Right ventricle myocardium inferior (tissue), 1 donor: ENCODE measurements around the gene ISG20. TPM values are rescaled to one million over a fixed set of nuclear protein-coding genes. Genes with fewer than 3 reads are reported as not detected.

Source experiments
- ATAC-seq: fragments of 200-7000 bp; cut with Tn5 transposase; one replicate; pipeline ENCODE4 v1.9.1; 2020; ENCODE audit warnings: mild to moderate bottlenecking, moderate library complexity
- DNase-seq: peaks from one replicate; pipeline ENCODE4 v3.0.0; 2021; ENCODE audit errors: missing footprints
- intact Hi-C: fragments of 100-400 bp; cut with DNase I; formaldehyde crosslinking; loops from one replicate; pipeline ENCODE4 v1.11.0; 2022
- total RNA-seq: library from RNA; stranded (reverse); fragmentation: NEBNext Ultra II Directional; extraction: Animal tissue kit (Norgen Biotek cat#: 25700); gene quantifications from one replicate; pipeline ENCODE4 v1.2.1, GENCODE V29; 2021
- donor health status: DM: no; HTN: yes; CAD: no; lungs with severe emphysema.

The ISG20 gene
- total RNA-seq, 1 donor from 2014 or later, result 1.8 TPM

DNA sequence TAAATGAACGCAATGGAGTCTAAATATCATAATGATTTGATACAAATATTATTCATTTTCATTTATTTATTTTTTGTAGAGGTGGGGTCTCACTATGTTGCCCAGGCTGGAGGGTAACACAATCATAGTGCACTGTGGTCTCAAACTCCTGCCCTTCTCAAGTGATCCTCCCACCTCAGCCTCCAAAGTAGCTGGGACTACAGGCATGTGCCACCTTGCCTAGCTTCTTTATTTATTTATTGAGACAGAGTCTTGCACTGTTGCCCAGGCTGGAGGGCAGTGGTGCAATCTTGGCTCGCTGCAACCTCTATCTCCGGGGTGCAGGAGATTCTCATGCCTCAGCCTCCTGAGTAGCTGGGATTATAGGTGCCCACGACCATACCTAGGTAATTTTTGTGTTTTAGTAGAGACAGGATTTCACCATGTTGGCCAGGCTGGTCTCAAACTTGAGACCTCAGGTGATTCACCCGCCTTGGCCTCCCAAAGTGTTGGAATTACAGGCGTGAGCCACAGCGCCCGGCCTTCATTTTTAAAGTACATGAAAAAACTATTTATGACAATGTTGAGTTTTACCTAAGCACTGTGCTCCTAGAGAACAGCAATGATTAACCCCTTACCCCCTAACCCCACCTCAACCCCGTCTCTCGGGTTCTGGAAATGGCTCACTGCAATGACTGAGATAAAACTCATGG is 21.6 kb upstream of the ISG20 start:
- ATAC-seq (no peak), DNase-seq (no peak)
- intact Hi-C loops, result no loop called here

DNA sequence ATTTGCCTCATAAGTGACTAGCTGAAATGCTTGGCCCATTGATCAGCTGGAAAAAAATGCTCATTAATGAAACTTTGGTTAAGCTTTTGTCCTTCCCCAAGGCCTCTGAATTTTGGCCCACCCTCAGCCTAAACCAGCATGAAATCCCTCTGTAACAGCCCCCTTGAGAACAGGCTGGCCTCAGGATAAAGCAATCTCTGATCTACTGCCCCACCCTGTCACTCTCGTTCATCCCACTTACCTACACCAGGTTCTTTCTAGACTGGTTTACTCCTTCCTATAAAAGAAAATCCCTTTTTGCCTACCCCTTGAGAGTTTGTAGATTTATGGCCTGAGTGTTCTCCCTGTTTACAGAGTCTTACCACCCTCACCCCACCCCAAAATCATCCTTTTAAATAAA is 21.0 kb upstream of the ISG20 start:
- intact Hi-C loops, result no loop called here
- no peak for ATAC-seq
- DNase-seq, result no peak

DNA sequence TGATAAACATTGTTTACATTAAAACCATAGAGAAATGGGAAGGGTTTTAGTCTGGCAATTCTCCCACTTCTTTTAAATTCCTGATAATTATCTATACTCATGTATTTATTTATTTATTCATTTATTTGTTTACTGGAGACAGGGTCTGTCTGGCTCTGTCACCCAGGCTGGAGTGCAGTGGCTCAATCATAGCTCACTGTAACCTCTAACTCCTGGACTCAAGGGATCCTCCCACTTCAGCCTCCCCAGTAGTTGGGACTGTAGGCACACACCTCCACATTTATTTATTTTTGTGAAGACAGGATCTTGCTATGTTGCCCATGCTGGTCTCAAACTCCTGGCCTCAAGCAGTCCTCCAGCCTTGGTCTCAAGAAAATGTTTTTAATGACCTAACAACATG is 20.1 kb upstream of the ISG20 start:
- intact Hi-C loops, result no loop called here
- ATAC-seq (no peak), DNase-seq (no peak)

DNA sequence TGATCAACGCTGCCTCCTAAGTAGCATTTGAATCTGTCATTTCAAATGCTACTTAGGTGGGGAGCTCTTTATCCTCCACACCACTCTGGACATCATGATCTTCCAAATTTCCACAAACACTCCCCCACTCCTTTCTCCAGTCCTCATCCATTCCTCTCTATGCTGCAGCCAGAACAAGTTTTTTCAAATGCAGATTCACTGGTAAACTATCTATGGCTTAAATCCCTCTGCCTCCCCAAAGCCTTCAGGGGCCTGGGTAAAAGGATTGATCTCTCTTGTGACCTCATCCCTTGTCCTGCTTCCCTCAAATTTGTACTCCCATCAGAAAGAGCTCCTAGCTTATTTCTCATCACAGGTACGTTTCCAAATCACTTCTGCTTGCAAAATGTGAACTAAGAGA is 19.0 kb upstream of the ISG20 start:
- intact Hi-C loops, result loop anchor here (5.0 to 10.0 kb wide), 3 partner anchors 43 to 395 kb away; partner anchors contain the start of gene HAPLN3
- DNase-seq, result no peak
- ATAC-seq, result no peak

DNA sequence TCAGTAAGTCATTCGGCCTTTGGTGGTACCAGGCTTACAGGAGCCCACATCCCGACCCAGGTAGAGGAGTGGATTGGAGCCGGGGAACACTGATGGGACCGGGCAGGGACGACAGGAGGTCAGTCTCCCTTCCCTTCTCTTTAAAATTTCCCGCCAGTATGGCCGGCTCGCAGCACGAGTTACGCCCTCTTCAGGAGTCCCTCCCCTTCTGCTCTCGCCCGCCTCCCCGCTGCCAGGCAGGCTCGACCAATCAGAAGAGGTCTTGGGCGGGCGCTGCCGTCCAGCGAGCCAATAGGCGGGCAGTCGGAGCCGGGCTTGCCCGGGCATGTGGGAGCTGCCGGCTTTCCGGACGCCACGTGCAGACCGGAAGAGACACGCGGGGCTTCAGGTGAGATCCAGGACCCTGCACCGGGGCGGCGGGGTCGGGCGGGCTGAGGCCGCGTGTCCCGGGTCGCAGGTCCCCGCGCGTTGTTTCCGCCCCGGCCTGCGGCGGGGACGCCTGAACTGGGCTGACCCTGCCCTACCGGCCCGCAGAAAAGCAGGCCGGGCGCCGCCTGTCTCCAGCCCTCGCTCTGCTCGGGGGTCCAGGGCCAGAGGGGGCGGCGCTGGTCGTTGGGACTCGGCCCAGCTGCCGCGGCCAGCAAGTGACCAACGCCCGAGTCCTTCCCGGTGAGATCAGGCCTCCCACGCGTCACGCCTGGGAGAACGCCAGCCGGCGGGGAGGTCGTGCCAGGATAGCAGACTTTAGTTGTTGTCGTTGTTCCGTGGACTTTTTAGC is 17.6 kb upstream of the ISG20 start, which contains the start of gene AEN:
Gene AEN, plus strand, starts transcription at position 346 of the 778 bp plus-strand sequence. CDS start 4,870 bp downstream, outside the sequence.
- intact Hi-C loops, result loop anchor here (5.0 to 10.0 kb wide), 3 partner anchors 41 to 394 kb away; partner anchors contain the start of gene HAPLN3
- ATAC-seq (peak; percentile 99), DNase-seq (peak; percentile 97)

DNA sequence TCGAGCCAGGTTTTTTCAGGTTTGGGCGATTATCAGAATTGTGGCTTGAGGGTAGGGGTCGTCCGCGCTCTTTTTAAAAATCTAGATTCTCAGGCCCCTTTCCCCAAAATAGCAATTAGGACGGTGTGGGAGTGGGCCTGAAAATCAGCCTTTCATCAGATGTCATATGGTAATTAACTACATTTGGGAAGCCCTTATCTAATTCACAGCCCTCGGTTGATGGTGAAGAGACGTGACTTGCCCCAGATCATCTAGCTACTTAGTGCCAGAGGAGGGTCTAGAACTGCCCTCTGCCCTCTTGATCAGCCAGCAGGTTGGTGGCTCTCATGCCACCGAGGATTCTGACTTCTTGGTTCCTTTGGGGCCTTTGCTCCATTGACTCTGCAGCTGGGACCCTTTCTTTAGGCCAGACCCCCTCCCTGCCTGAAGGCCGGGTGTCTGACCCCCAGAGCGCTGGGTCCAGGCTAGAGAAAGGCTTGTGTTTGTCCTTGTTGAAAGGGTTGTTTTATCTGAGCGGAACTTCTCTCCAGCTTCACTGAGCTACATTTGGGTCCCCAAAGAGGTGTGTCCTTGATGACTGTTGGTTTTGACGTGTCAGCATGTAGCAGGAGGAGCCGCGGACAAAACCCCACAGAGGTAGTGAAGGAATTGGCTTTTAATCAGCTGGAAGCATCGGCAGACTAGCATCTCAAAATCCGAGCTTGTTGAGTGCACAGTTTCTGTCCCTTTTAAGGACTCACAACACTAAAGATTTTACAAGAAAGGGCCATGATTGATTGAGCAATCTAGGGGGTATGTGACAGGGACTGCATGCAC is 16.8 kb upstream of the ISG20 start:
- intact Hi-C loops, result loop anchor here (5.0 to 10.0 kb wide), 3 partner anchors 40 to 393 kb away; partner anchors contain the start of gene HAPLN3
- DNase-seq (no peak), ATAC-seq (no peak)

DNA sequence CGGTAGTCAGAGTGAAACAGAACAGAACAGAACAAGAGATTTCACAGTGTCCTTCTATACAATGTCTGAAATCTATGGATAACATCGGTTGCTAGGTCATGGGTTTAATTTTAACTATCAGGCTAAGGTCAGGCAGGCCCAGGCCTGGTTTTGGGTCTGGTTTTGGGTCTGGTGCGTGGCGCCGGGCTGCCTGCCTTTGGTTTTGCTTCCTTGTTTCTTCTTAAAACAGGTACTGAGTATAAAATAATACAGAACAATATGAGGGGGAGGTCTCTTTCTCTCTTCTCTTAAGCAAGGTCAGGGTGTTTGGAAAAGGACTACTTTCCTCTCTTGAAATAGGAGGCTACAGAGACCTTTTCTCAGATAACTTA is 16.2 kb upstream of the ISG20 start:
- DNase-seq, result no peak
- ATAC-seq, result no peak
- intact Hi-C loops, result loop anchor here (5.0 to 10.0 kb wide), 3 partner anchors 40 to 392 kb away; partner anchors contain the start of gene HAPLN3

DNA sequence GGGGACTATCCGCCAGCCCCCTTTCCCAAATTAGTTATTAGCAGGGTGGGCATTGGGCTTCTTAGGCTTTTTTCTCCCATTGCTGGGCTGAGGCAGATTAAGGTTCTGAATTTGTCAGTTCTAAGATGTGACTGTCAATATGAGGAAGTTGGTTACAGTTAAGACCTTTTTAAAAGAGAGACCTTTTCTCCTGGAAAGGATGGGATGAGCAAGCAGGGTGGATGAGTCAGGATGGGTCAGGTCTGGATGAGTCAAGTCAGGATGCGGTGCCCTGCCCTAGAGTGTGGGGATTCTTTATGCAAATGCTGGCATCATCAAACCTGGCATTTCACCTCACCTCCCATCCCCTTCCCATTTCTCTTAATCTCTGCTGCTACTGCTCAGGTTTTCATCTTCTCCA is 15.8 kb upstream of the ISG20 start:
- DNase-seq (no peak), ATAC-seq (no peak)
- intact Hi-C loops, result loop anchor here (5.0 to 10.0 kb wide), 3 partner anchors 39 to 392 kb away; partner anchors contain the start of gene HAPLN3

DNA sequence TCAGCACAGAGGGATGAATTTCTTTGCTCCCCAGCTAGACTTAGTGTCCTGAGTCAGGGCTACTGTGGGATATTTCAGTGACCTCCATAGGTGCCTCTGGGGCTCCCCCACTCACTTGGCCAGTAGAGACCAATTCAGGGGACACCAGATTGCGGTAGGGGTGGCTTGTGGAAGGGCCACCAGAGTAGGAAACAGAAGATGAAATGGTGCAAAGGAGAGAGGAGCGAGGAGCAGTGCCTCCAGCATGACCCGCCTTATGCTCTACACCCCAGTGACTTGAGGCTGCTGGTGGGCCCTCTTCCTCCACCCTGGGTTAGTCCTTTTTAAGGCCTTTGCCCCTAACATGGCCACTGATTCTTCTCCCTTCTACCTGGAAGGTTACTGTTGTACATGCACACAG is 15.2 kb upstream of the ISG20 start:
- intact Hi-C loops, result loop anchor here (5.0 to 10.0 kb wide), 3 partner anchors 39 to 391 kb away; partner anchors contain the start of gene HAPLN3
- DNase-seq, result no peak
- ATAC-seq, result no peak

DNA sequence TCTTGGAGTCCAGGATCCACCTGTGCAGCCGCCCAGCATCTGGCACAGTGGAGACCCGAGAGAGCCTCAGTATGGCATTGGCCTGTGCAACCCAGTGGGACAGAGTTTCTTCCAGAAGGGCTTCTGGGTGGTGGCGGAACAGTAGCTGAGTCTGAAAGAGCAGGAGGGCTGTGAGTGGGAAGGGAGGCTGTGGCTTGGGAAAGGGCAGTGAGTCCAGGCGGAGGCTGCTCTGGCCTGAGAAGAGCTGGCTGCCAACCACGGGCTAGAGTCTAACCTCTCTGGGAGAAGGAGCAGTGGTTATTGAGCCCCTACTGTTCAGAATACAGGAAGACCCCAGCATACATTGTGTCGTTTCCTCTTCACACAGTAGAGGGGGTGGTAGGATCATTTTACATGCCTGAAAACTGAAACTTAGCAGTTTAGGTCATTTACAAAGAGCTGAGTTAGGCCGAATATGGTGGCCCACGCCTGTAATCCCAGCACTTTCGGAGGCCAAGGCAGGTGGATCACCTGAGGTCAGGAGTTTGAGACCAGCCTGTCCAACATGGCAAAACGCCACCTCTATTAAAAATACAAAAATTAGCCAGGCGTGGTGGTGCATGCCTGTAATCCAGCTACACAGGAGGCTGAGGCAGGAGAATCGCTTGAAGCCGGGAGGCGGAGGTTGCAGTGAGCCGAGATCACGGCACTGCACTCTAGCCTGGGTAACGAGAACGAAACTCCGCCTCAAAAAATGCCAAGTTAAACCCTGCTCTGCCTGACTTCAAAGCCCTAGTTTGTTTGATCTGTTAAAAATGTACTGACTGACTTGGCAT is 14.5 kb upstream of the ISG20 start:
- DNase-seq, result no peak
- intact Hi-C loops, result loop anchor here (5.0 to 10.0 kb wide), 3 partner anchors 38 to 390 kb away; partner anchors contain the start of gene HAPLN3
- peak; percentile 38 for ATAC-seq

DNA sequence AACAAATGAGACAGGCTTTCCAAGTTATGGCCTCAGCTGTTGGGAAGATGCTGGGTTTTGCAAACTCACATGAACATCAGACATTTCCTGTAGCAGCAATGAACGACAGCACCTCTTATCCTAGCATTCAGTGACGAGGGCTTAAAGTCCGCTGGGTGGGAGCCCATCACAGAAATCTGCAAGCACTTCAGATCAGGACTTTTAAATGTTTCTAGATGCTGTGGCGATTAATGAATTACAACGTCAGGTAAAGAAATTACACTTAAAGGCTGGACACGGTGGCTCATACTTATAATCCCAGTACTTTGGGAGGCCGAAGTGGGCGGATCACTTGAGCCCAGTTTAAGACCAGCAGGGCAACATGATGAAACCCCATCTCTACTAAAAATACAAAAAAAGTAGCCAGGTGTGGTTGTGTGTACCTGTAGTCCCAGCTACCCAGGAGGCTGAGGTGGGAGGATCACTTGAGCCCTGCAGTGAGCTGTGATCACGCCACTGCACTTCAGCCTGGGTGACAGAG is 13.8 kb upstream of the ISG20 start:
- intact Hi-C loops, result loop anchor here (5.0 to 10.0 kb wide), 3 partner anchors 37 to 390 kb away; partner anchors contain the start of gene HAPLN3
- ATAC-seq (no peak), DNase-seq (no peak)

DNA sequence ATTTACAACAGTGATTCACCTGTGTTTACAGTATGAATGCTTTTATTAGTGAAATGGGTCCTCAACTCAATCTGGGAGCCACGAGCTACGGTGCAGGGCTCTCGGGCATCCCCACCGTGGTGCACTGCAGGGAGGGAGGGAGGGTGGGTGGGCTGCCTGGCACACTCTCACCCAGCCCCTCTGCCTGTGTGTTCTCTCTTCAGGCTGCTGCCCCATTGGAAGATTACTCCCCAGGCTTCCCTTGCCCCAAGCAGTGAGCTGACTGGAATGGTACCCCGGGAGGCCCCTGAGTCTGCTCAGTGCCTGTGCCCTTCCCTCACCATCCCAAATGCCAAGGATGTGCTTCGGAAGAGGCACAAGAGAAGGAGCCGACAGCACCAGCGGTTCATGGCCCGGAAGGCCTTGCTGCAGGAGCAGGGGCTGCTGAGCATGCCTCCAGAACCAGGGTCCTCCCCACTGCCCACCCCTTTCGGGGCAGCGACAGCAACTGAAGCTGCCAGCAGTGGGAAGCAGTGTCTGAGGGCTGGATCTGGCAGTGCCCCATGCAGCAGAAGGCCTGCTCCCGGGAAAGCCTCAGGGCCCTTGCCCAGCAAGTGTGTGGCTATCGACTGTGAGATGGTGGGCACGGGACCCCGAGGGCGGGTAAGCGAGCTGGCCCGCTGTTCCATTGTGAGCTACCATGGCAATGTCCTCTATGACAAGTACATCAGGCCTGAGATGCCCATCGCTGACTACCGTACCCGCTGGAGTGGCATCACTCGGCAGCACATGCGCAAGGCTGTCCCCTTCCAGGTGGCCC is 12.7 kb upstream of the ISG20 start:
- intact Hi-C loops, result loop anchor here (10.0 kb wide), 1 partner anchor 389 kb away; no protein-coding TSS in a partner anchor
- no peak for DNase-seq
- ATAC-seq, result no peak

DNA sequence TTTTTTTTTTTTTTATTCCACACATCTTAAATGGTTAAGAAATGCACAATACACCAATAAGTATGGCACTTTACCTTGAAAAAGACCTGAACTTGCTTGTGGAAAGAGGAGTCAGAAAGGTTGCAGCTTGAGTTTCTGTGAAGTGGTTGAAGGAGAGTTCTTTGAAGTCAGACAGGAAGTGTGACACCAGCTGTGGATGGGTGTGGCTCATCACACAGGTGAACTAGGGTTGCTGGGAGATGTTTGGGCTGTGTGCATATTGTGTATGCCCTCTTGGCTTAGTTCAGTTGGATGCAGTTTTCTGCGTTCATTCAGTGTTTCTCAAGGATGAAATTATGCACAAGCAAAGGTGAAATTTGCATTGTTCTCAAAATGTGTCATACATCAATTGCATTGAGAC is 11.4 kb upstream of the ISG20 start:
- intact Hi-C loops, result loop anchor here (10.0 kb wide), 1 partner anchor 387 kb away; no protein-coding TSS in a partner anchor
- no peak for ATAC-seq
- no peak for DNase-seq

DNA sequence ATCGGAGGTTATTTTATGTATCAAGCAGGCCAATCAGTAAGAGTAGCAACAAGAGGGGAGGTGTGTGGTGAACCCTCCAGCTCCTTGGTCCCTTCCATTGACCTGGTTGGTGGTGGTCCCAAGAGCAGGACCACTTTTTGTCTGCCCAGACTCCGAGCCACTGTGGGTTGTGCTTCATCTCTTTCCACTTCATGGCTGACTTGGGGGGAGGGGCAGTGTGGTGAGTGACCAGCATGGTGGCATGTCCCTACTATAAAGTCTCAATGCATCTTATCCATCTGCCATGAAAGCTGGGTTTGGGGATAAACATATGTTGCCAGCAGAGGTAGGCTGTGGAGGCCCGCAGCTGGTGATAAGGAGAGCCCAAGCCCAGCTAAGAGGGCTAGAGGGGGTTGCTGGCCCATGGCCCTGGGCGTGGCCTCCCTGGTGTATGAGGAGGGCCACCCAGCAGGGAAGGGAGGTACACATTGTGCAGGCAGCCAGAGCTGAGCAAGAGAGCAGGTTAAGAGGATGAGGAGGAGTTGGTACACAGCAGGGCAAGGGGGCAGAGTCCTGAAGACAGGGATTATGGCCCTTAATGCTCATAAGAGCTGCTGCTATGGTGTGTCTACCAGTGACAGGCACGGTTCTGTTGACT is 10.7 kb upstream of the ISG20 start:
- intact Hi-C loops, result loop anchor here (10.0 kb wide), 1 partner anchor 387 kb away; no protein-coding TSS in a partner anchor
- DNase-seq (no peak), ATAC-seq (no peak)

DNA sequence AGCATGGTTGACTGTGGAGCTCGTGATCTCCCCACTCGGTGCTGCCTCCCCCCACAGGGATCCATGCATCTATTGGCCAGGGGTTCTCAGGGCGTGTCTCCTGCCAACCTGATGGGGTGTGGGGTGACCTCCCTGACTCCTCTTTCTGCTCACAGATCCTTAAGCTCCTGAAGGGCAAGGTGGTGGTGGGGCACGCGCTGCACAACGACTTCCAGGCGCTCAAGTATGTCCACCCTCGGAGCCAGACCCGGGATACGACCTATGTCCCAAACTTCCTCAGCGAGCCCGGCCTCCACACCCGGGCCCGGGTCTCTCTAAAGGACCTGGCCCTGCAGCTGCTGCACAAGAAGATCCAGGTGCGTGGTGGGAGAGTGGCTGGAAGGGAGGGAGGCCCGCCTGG is 9.7 kb upstream of the ISG20 start:
- ATAC-seq (no peak), DNase-seq (no peak)
- intact Hi-C loops, result loop anchor here (10.0 kb wide), 1 partner anchor 386 kb away; no protein-coding TSS in a partner anchor

DNA sequence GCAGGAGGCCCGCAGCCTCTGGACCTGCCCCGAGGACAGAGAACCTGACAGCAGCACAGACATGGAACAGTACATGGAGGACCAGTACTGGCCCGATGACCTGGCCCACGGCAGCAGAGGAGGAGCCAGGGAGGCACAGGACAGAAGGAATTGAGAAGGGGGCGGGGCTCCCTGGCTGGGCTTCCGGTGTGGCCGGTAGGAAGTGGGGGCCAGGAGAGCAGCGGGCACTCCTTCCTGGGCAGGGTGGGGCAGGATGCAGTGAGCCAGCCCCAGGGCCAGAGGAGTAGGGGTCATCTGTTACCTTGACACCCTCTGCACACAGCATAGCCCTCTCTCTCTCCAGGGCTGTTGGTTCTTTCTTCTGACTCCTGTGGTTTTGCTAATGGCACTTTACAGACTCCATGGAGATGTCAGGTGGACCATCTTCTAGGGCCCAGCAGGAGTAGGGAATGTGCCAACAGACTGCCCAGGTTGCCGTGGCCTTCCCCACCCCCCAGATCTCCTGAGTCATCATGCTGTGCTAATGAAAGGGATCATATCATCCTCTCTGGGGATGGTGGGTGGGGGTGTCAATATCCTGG is 8.6 kb upstream of the ISG20 start:
- ATAC-seq (no peak), DNase-seq (no peak)
- intact Hi-C loops, result no loop called here
